ENCODE data around the gene ANKMY2.

GRCh38 chr7:16586081-16586874 lies 59.3 kb downstream of the ANKMY2 start:
- TF ChIP-seq CTCF (IDR thresholded peaks at IDR 0.05; ENCODE audit: low read depth, low read length) (no peak), POLR2A (IDR thresholded peaks at IDR 0.05; ENCODE audit: extremely low read depth, insufficient read length) (no peak), MYC (IDR thresholded peaks at IDR 0.05; ENCODE audit: low read depth, low read length) (no peak)

Measured in NB4 (cell line).